ENCODE data around the gene SNED1.

Gene SNED1

GRCh38 chr2:241068942-241069810 lies 70.8 kb downstream of the SNED1 start:
- DNase-seq = no peak

GRCh38 chr2:241069821-241070281 lies 71.4 kb downstream of the SNED1 start:
- no peak for DNase-seq

- no peak for DNase-seq
Observed at GRCh38 chr2:241070361-241070760, 71.9 kb downstream of the SNED1 start.

GRCh38 chr2:241070811-241071676 lies 72.6 kb downstream of the SNED1 start:
- DNase-seq = no peak

GRCh38 chr2:241071677-241072111 lies 73.3 kb downstream of the SNED1 start:
- DNase-seq = no peak

- DNase-seq = no peak
Observed at GRCh38 chr2:241072151-241072550, 73.7 kb downstream of the SNED1 start.

GRCh38 chr2:241072553-241073165 lies 74.2 kb downstream of the SNED1 start:
- no peak for DNase-seq

- no peak for DNase-seq
Observed at GRCh38 chr2:241073166-241074064, 75.0 kb downstream of the SNED1 start.

GRCh38 chr2:241074065-241074818 lies 75.8 kb downstream of the SNED1 start:
- no peak for DNase-seq

GRCh38 chr2:241074901-241075540 lies 76.6 kb downstream of the SNED1 start:
- DNase-seq = no peak

GRCh38 chr2:241080405-241081189 lies 82.2 kb downstream of the SNED1 start:
- no peak for DNase-seq

- no peak for DNase-seq
Observed at GRCh38 chr2:241081190-241081642, 82.8 kb downstream of the SNED1 start.

- no peak for DNase-seq
Observed at GRCh38 chr2:241081643-241082340, 83.4 kb downstream of the SNED1 start.

- no peak for DNase-seq
Observed at GRCh38 chr2:241082341-241083090, 84.1 kb downstream of the SNED1 start.

GRCh38 chr2:241083091-241083415 lies 84.6 kb downstream of the SNED1 start:
- no peak for DNase-seq

GRCh38 chr2:241084856-241085444 lies 86.5 kb downstream of the SNED1 start:
- no peak for DNase-seq

GRCh38 chr2:241087420-241088268 lies 89.2 kb downstream of the SNED1 start:
- no peak for DNase-seq
